Measurements from ENCODE around the gene PLA2G3.

The PLA2G3 gene

DNA sequence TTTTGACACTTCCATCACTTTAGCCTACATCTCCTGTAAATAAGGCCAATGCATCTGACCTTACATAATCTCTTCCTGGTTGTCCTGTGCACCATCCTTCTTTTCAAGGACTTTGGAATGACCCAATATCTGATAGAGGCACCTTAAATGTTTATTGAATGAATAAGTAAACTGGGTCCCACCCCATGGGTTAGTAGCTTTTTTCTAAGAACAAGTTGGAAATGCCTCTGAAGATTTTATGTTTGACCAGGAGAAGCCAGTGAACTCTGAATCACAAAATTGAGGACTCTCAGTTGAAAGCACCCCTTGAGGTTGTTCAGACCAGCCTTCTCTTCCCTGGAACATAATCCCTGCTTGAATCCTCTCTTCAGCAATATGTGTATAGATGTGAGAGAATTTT is 21.1 kb upstream of the PLA2G3 start:
- H3K4me3 ChIP-seq (ENCODE audit: low read length), result peak overlapping the region; percentile 98
- peaks cover 12% of the 10 kb centered on the region for H3K36me3 ChIP-seq (ENCODE audit: insufficient read depth, low read length)
- peaks cover 13% of the 10 kb centered on the region for H3K4me1 ChIP-seq (ENCODE audit: insufficient read depth, low read length)
- no peaks in the 10 kb centered on the region for H3K9me3 ChIP-seq (ENCODE audit: low read length)
- H2AFZ ChIP-seq (ENCODE audit: low read depth, low read length), result no peak overlapping the region
- H3K27me3 ChIP-seq (ENCODE audit: insufficient read depth, low read length), result peaks cover 12% of the 10 kb centered on the region

DNA sequence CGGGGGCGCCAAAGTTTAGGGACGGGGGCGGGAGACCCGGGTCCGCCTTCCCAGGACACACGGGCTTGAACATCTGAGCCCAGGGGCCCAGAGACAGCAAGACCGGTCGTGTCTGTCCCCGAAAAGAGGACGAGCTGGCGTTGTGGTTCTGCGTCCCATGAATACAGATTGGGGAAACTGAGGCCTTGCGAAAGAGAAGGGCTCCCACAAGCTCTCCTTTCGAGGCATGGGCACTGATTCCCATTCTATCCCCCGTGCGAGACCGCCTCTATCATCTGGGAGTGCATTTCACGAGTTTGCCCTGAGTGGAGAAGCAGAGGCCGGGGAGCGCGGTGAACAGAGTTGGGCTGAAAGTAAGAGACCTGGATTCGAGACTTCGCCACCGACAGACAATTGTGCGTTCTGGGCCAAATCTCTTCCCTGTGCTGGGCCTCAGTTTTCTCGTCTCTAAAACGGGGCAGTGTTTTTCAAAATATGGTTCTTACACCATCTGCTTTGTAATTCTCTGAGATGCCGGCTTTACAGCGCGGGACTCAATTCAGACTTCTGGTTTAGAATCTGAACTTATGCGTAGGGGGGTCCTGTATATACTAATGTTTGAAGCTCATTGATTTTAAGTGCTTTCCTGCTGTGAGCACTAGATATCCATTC is 20.1 kb upstream of the PLA2G3 start:
- H2AFZ ChIP-seq (ENCODE audit: low read depth, low read length), result peak overlapping the region; percentile 85
- peaks cover 7% of the 10 kb centered on the region for H3K36me3 ChIP-seq (ENCODE audit: insufficient read depth, low read length)
- H3K4me3 ChIP-seq (ENCODE audit: low read length), result peak overlapping the region; percentile 98
- H3K9me3 ChIP-seq (ENCODE audit: low read length), result no peaks in the 10 kb centered on the region
- H3K27me3 ChIP-seq (ENCODE audit: insufficient read depth, low read length), result peaks cover 19% of the 10 kb centered on the region
- peaks cover 13% of the 10 kb centered on the region for H3K4me1 ChIP-seq (ENCODE audit: insufficient read depth, low read length)

DNA sequence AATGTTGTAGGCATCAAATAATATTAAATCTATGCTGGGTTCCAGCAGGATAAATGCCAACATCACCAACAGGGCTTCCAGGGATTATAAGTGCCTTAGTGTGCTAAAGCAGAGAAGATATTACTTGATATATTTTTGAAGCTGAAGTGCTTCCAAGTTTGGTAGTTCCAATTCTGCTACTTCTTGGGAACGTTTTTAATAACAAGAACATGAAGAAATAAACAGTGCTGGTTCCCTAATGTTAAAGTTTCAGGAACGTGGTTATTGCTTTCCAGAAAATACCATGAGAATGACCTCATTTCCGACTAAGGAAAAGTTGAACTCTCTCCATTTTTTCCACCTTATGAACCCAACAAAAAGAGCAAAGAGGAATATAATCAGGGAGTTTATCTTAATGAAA is 15.1 kb upstream of the PLA2G3 start:
- Histone ChIP-seq H2AFZ (ENCODE audit: low read depth, low read length) (no peak overlapping the region), H3K27me3 (ENCODE audit: insufficient read depth, low read length) (peaks cover 31% of the 10 kb centered on the region), H3K4me1 (ENCODE audit: insufficient read depth, low read length) (no peaks in the 10 kb centered on the region), H3K9me3 (ENCODE audit: low read length) (no peaks in the 10 kb centered on the region), H3K4me3 (ENCODE audit: low read length) (no peak overlapping the region), H3K36me3 (ENCODE audit: insufficient read depth, low read length) (no peaks in the 10 kb centered on the region)

DNA sequence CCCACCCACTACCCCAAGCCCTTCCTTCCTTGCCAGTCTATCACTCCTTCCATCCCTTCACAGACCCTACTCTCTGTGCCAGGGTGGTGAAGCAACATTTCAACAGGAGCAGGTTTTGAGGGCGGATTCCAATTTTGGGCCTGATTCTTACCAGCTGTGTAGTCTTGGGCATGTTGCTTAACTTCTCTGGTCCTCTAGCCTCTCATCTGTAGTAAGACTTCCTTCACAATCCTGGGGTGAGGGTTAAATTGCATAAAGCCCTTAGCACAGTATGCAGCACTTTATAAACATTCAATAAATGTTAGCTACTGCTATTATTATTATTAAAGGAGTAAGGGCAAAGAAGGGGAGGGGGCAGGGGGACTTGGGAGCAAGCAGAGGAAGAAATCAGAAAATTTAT is 14.7 kb upstream of the PLA2G3 start:
- Histone ChIP-seq H3K27me3 (ENCODE audit: insufficient read depth, low read length) (peaks cover 31% of the 10 kb centered on the region), H3K36me3 (ENCODE audit: insufficient read depth, low read length) (no peaks in the 10 kb centered on the region), H2AFZ (ENCODE audit: low read depth, low read length) (no peak overlapping the region), H3K4me3 (ENCODE audit: low read length) (no peak overlapping the region), H3K9me3 (ENCODE audit: low read length) (no peaks in the 10 kb centered on the region), H3K4me1 (ENCODE audit: insufficient read depth, low read length) (no peaks in the 10 kb centered on the region)

DNA sequence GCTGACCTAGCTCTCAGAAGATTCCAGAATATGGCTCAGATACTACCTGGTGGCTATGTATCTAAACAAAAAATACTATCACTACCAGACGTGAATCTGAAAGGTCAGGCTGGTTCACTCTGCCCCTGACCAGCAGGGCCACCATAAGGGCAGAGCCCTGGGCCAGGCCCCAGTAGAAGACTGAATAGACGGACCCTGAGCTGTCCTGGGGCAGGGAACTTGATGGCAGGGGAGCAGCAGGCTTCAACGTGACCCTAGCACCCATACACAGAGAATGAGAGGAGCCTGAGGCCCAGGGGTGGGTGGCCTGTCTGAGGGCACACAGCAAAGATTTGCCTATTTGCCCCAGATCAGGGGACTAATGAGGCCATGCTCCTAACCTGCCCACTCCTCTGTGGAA is 13.0 kb upstream of the PLA2G3 start:
- no peak overlapping the region for H3K4me3 ChIP-seq (ENCODE audit: low read length)
- H3K36me3 ChIP-seq (ENCODE audit: insufficient read depth, low read length), result no peaks in the 10 kb centered on the region
- H3K4me1 ChIP-seq (ENCODE audit: insufficient read depth, low read length), result no peaks in the 10 kb centered on the region
- H3K9me3 ChIP-seq (ENCODE audit: low read length), result no peaks in the 10 kb centered on the region
- H3K27me3 ChIP-seq (ENCODE audit: insufficient read depth, low read length), result peaks cover 31% of the 10 kb centered on the region
- H2AFZ ChIP-seq (ENCODE audit: low read depth, low read length), result no peak overlapping the region

DNA sequence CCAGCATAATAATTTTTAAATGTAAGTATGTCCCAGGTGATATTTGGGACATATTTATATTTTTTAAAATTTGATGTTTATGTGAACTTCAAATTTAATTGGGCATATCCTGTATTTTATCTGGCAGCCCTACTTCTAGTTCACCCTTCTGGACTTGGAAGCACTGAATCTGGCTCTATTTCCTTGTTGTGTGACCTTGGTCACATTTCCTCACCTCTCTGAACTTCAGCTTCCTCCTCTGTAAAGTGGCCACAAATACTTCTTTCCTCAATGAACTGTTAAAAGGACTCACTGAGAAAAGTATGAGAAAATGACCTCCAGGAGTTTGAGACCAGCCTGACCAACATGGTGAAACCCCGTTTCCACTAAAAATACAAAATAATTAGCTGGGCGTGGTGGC is 11.6 kb upstream of the PLA2G3 start:
- Histone ChIP-seq H3K4me3 (ENCODE audit: low read length) (no peak overlapping the region), H3K36me3 (ENCODE audit: insufficient read depth, low read length) (no peaks in the 10 kb centered on the region), H3K27me3 (ENCODE audit: insufficient read depth, low read length) (peaks cover 24% of the 10 kb centered on the region), H2AFZ (ENCODE audit: low read depth, low read length) (no peak overlapping the region), H3K4me1 (ENCODE audit: insufficient read depth, low read length) (no peaks in the 10 kb centered on the region), H3K9me3 (ENCODE audit: low read length) (no peaks in the 10 kb centered on the region)

DNA sequence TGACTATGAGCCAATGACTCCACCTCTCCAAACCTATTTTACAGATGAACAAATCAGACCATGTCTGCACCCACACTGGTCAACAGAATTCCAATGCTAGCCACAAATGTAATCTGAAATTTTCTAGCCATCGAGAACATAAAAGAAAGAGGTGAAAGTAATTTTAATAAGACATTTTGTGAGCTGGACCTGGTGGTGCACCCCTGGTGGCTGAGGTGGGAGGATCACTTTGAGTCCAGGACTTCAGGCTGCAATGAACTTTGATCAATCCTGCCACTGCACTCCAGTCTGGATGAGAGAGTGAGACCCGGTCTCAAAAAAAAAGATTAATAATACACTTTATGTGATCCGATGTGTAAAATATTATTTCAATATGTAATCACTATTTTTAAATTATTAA is 10.3 kb upstream of the PLA2G3 start:
- Histone ChIP-seq H2AFZ (ENCODE audit: low read depth, low read length) (no peak overlapping the region), H3K36me3 (ENCODE audit: insufficient read depth, low read length) (no peaks in the 10 kb centered on the region), H3K9me3 (ENCODE audit: low read length) (no peaks in the 10 kb centered on the region), H3K4me1 (ENCODE audit: insufficient read depth, low read length) (no peaks in the 10 kb centered on the region), H3K27me3 (ENCODE audit: insufficient read depth, low read length) (peaks cover 12% of the 10 kb centered on the region), H3K4me3 (ENCODE audit: low read length) (no peak overlapping the region)

DNA sequence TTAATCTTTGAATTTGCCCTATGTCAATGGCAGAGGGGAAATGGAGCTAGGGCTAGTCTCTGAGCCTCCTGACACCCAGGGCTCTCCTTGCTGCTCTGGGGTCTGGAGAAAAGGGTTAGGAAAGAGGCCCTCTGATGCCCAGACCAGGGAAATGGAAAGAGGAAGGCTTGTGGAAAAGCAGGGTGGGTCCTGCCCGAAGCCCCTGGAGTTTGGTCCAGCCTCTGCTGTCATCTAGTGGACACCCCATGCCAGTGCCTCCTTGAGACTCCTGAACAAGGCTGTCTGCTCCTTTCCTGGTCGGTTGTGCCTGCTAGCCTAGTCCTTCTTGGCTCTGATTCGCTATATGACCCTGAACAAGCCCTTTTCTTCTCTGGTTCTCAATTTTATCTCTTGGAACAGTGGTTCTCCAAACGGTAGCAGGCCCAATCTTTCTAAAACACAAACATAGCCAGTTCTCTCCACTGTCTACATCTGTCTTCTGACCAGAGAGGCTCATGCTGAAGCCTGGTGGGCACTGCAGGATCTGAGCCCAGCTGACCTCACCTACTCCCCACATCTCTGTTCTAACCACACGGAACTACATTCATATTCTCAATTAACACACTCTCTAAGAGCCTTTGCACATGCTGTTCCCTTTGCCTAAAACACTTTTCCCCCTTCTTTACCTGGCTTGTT is 8.8 kb upstream of the PLA2G3 start:
- H3K9me3 ChIP-seq (ENCODE audit: low read length), result no peaks in the 10 kb centered on the region
- H3K4me1 ChIP-seq (ENCODE audit: insufficient read depth, low read length), result no peaks in the 10 kb centered on the region

DNA sequence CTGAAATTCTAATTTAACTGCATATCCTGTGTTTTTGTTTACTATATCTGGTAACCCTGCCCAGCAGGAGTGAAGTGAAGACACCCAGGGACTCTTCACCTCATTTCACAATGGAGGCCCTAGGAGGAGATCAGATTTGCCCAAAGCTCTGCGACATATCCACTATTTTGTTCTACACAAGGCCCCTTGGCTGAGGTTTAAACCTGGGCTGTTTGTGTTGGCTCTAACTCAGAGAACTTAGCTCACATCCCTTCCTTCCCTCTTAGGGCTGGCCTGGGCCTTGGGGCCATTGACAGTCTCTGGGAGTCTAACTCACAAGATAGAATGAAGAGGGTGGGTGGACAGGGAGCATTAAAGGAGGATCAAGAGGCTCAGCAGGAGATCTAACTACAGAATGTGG is 8.2 kb upstream of the PLA2G3 start:
- H3K9me3 ChIP-seq (ENCODE audit: low read length), result no peaks in the 10 kb centered on the region
- H3K4me1 ChIP-seq (ENCODE audit: insufficient read depth, low read length), result no peaks in the 10 kb centered on the region
- peaks cover 9% of the 10 kb centered on the region for H3K27me3 ChIP-seq (ENCODE audit: insufficient read depth, low read length)
- H3K4me3 ChIP-seq (ENCODE audit: low read length), result no peak overlapping the region
- H2AFZ ChIP-seq (ENCODE audit: low read depth, low read length), result no peak overlapping the region
- H3K36me3 ChIP-seq (ENCODE audit: insufficient read depth, low read length), result no peaks in the 10 kb centered on the region

More for the DNA sequence above, 8.8 kb upstream of the PLA2G3 start:
- Histone ChIP-seq H3K36me3 (ENCODE audit: insufficient read depth, low read length) (no peaks in the 10 kb centered on the region), H3K27me3 (ENCODE audit: insufficient read depth, low read length) (peaks cover 12% of the 10 kb centered on the region), H3K4me3 (ENCODE audit: low read length) (no peak overlapping the region), H2AFZ (ENCODE audit: low read depth, low read length) (no peak overlapping the region)

DNA sequence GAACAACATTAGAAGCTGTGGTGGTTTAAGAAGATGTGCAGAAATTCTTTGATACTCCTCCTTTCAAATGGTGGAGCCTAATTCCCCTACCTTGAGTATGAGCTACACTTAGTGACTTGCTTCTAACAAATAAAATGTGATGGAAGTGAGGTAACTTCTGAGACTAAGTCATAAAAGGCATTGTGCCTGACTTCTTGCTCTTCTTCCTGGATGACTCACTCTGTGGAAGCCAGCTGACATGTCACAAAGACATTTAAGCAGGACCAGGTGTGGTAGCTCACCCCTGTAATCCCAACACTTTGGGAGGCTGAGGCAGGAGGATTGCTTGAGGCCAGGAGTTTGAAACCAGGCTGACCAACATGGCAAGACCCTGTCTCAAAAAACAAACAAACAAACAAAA is 3.9 kb upstream of the PLA2G3 start:
- peaks cover 10% of the 10 kb centered on the region for H3K4me1 ChIP-seq (ENCODE audit: insufficient read depth, low read length)
- no peaks in the 10 kb centered on the region for H3K27me3 ChIP-seq (ENCODE audit: insufficient read depth, low read length)
- H3K9me3 ChIP-seq (ENCODE audit: low read length), result no peaks in the 10 kb centered on the region
- H3K4me3 ChIP-seq (ENCODE audit: low read length), result no peak overlapping the region
- H3K36me3 ChIP-seq (ENCODE audit: insufficient read depth, low read length), result no peaks in the 10 kb centered on the region
- no peak overlapping the region for H2AFZ ChIP-seq (ENCODE audit: low read depth, low read length)

DNA sequence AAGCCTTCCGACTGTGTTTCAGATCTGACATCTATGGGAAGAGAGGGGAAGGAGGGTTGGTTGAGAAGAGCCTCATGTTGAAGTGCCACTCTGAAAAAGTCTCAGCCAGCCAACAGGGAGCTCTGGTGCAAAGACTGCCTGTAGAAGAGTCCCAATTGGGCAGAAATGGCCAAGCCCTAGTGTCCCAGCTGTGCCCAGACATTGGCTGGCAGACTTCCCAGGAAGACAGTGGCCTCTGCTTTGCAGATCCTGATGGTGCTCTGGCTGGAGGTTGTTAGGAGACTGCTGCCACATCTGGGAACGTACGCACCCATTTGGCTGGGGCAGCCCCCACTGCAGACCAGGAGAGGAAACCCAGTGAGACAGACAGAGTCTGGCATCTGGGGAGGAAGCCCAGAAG is 3.2 kb upstream of the PLA2G3 start:
- H3K9me3 ChIP-seq (ENCODE audit: low read length), result no peaks in the 10 kb centered on the region
- no peaks in the 10 kb centered on the region for H3K36me3 ChIP-seq (ENCODE audit: insufficient read depth, low read length)
- no peak overlapping the region for H3K4me3 ChIP-seq (ENCODE audit: low read length)
- no peaks in the 10 kb centered on the region for H3K27me3 ChIP-seq (ENCODE audit: insufficient read depth, low read length)
- H2AFZ ChIP-seq (ENCODE audit: low read depth, low read length), result no peak overlapping the region
- H3K4me1 ChIP-seq (ENCODE audit: insufficient read depth, low read length), result peaks cover 10% of the 10 kb centered on the region

DNA sequence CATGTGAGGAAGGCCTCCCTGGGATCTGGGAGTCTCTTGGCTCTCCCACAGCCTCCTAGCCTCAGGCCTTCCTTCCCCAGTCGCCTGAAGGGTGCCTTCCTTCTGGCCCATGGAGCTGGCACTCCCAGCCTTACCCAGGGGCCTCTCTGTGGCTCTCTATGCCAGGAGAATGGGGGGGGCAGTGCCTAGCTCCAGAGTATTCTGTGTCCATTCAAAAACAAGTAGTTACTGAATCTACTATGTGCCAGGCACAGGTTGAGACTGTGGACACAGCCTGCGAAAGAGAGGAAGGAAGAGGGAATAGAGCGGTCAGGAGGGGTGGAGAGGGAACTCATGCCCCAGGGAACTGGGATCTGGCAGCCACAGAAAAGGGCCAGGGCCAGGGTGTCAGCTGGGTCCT is 2.7 kb upstream of the PLA2G3 start:
- Histone ChIP-seq H3K27me3 (ENCODE audit: insufficient read depth, low read length) (no peaks in the 10 kb centered on the region), H2AFZ (ENCODE audit: low read depth, low read length) (no peak overlapping the region), H3K4me1 (ENCODE audit: insufficient read depth, low read length) (peaks cover 10% of the 10 kb centered on the region), H3K36me3 (ENCODE audit: insufficient read depth, low read length) (no peaks in the 10 kb centered on the region), H3K4me3 (ENCODE audit: low read length) (no peak overlapping the region), H3K9me3 (ENCODE audit: low read length) (no peaks in the 10 kb centered on the region)

DNA sequence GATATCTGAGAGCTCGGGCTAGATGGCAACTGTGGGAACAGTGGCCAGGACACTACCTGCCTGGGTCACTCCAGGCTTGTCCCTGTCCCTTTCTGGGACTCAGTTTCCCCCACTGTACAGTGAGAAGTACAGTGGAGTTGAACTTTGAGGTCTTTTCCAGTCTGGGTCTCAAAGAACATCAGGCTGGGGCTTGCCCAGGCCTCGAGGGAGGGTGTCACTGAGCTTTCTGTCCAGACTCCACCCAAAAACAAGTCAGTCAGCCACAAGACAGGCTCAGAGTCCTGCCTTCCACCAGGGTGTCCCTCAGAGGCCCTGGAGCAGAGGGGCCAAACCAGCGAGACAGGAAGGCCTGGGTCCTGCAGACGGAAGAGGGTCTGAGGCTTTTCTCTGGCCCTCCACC is 2.0 kb upstream of the PLA2G3 start:
- peaks cover 10% of the 10 kb centered on the region for H3K4me1 ChIP-seq (ENCODE audit: insufficient read depth, low read length)
- H3K9me3 ChIP-seq (ENCODE audit: low read length), result no peaks in the 10 kb centered on the region
- H3K27me3 ChIP-seq (ENCODE audit: insufficient read depth, low read length), result no peaks in the 10 kb centered on the region
- no peak overlapping the region for H2AFZ ChIP-seq (ENCODE audit: low read depth, low read length)
- no peak overlapping the region for H3K4me3 ChIP-seq (ENCODE audit: low read length)
- no peaks in the 10 kb centered on the region for H3K36me3 ChIP-seq (ENCODE audit: insufficient read depth, low read length)

DNA sequence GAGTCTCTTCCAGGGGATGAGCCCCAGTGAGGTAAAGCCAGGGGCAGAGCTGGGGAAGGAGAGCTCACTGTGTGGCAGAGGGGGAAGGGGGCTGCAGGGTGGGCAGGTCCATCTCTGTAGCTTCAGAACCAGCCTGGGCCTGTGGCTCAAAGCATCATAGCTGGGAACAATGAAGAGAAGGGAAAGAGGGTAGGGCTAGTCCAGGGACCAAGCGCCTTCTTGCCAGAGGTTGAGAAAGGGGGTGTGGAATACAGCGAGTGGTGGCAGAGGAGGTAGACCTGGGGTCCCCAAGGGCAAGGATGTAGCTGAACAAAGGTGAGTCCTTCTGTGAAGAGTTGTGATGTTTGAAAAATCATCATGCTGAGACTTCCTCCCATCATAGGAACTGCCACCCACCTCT is 1.2 kb upstream of the PLA2G3 start:
- H3K9me3 ChIP-seq (ENCODE audit: low read length), result no peaks in the 10 kb centered on the region
- peaks cover 10% of the 10 kb centered on the region for H3K4me1 ChIP-seq (ENCODE audit: insufficient read depth, low read length)
- H3K4me3 ChIP-seq (ENCODE audit: low read length), result no peak overlapping the region
- H2AFZ ChIP-seq (ENCODE audit: low read depth, low read length), result no peak overlapping the region
- no peaks in the 10 kb centered on the region for H3K36me3 ChIP-seq (ENCODE audit: insufficient read depth, low read length)
- H3K27me3 ChIP-seq (ENCODE audit: insufficient read depth, low read length), result no peaks in the 10 kb centered on the region
